Measurements from ENCODE around the gene LUZP1.
"Not testable (repeated sequence)": the region's sequence is repeated elsewhere in the genome, so short reads cannot be mapped to it uniquely, and the experiment has no call there.

The LUZP1 gene

DNA sequence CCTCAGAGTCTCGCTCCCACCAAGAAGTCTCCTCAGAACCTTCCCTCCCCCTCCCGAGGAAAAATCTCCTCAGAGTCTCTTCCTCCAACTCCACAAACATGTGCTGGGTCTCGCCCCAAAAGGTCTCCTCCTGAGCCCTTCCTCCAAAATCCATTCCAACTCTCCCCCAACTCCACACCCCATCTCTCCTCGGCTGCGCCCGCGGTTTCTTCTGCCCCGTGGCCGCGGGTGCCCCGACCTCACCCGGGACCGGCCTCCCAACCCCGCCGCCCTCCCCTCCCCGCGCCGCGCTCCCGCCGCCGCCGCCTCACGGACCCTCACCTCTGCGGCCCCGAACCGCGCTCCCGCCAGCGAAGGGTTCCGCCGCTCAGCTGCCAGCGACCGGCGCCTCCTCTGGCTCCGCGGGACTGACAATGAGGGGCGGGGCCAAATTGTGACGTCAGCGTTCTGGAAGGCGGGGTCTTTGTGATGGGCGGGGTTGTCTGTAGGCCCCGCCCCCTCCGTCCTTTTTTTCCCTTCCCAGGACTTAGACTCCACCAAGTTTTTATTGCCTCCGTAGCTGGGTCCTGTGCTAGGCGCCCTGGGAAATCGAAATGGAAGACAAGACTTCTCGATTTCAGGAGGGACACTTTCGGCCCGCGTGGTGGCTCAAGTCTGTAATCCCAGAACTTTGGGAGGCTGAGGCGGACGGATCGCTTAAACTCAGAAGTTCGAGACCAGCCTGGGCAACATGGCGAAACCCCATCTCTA is at the start of gene LUZP1:
Gene LUZP1 (minus strand): TSS at position 412 of the 750 bp plus-strand sequence.
- peak; percentile 71 for DNase-seq (ENCODE audit: insufficient read length, low spot score)
- peak; percentile 30 for FAIRE-seq
- peak; percentile 83 for TF ChIP-seq POLR2A (IDR thresholded peaks at IDR 0.05; ENCODE audit: low read depth, low read length)

GRCh38 chr1:23217421-23218115 is 48.9 kb upstream of the LUZP1 start, which contains the start of gene HTR1D:
TSS of gene HTR1D (minus strand) at chr1:23217502. CDS start at chr1:23194219, 23,283 bp downstream.
- DNase-seq (ENCODE audit: insufficient read length, low spot score) (no peak), FAIRE-seq (no peak)
- TF ChIP-seq POLR2A (IDR thresholded peaks at IDR 0.05; ENCODE audit: low read depth, low read length) = no peak

GRCh38 chr1:23216771-23217420 is 48.2 kb upstream of the LUZP1 start:
- DNase-seq (ENCODE audit: insufficient read length, low spot score) (no peak), FAIRE-seq (no peak)
- TF ChIP-seq POLR2A (IDR thresholded peaks at IDR 0.05; ENCODE audit: low read depth, low read length) = no peak

- FAIRE-seq (no peak), DNase-seq (ENCODE audit: insufficient read length, low spot score) (no peak)
- no peak for TF ChIP-seq POLR2A (IDR thresholded peaks at IDR 0.05; ENCODE audit: low read depth, low read length)
Measured at GRCh38 chr1:23215751-23216449, 47.2 kb upstream of the LUZP1 start.

DNA sequence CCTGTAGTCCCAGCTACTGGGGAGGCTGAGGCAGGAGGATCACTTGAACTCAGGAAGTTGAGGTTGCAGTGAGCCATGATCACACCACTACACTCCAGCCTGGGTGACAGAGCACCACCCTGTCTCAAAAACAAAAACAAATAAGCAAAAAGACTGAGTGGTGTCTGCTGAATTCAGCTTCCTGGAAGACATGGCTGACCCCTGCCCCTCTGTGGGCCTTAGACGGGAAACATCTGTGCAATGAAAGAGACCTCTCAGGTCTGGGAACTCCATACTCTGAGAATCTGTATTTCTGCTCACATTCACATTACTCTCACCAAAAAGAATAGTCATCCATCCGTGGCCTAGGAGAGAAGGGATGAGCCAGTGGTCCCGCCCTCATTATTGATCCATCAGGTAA is 46.6 kb upstream of the LUZP1 start:
- DNase-seq (ENCODE audit: insufficient read length, low spot score) (no peak), FAIRE-seq (no peak)
- no peak for TF ChIP-seq POLR2A (IDR thresholded peaks at IDR 0.05; ENCODE audit: low read depth, low read length)

DNA sequence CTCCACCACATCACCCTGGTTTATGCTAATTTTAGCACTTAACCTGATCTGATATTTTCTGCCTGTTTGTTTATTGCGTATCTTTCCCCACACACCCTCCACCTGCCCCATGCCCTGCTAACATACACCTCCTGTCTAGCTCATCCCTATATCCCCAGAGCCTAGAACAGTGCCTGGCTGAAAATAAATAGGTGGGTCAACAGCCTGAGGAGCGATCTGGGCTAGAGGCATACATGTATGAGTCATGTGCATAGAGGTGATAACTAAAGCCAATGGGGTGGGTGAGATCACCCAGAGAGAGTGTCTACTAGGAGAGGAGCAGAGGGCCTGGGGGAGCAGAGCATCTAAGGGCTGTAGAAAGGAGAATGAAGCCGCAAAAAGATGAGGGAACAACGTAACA is 46.0 kb upstream of the LUZP1 start:
- DNase-seq (ENCODE audit: insufficient read length, low spot score) (no peak), FAIRE-seq (no peak)
- no peak for TF ChIP-seq POLR2A (IDR thresholded peaks at IDR 0.05; ENCODE audit: low read depth, low read length)

DNA sequence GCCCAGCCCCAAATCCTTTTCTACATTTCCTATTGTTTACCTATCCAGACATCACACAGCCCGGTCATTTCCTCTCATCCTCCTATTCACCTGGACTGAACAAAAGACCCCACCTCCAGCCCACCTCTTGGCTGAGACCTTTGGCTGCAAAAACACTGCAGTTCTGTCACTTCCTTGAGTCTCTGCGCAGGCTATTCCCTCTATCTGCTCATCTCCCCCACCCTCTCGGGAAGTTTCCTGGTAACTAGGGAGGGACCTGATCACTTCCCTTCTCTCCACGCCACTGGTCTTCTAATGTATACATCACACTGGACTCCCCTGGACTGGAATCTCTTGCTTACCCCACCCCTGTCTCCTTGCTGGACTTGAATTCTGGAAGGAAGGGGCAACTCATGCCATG is 43.3 kb upstream of the LUZP1 start:
- no peak for DNase-seq (ENCODE audit: insufficient read length, low spot score)
- TF ChIP-seq POLR2A (IDR thresholded peaks at IDR 0.05; ENCODE audit: low read depth, low read length) = no peak
- FAIRE-seq = no peak

DNA sequence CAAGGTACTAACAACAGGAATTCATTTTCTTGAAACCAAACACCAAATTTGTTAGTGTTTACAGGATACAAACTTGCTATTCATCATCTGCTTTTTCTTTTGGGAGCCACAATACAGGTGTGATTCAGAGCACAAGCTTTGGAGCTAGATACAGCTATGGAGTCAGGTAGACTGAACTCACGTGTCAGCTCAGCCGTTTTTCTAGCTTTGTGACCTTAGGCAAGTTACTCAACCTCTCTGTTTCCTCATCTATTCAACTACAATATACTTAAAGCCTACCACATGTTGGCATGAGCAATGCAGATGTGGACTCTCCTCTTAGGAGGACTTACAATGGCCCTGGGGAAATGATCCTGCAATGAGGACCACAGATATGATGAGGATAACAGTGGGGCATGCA is 42.3 kb upstream of the LUZP1 start:
- no peak for TF ChIP-seq POLR2A (IDR thresholded peaks at IDR 0.05; ENCODE audit: low read depth, low read length)
- FAIRE-seq (no peak), DNase-seq (ENCODE audit: insufficient read length, low spot score) (no peak)

- TF ChIP-seq POLR2A (IDR thresholded peaks at IDR 0.05; ENCODE audit: low read depth, low read length) = no peak
- DNase-seq (ENCODE audit: insufficient read length, low spot score) (no peak), FAIRE-seq (no peak)
Measured at GRCh38 chr1:23210351-23210785, 41.7 kb upstream of the LUZP1 start.

DNA sequence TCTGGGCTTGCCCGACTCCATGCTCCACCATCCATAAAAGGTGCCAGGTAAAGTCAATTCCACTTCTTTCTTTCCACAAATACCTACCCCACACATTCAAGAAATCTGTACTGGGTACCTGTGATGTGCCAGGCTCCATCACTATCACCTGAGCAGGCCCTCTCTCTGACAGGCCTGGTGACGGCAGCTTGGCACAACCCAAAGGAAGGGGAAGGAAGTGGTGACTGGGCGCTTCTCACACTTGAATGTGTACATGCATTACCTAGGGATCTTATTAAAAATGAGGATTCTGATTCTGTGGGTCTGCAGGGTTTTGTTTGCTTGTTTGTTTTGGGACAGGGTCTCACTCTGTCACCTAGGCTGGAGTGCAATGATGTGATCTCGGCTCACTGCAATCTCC is 41.1 kb upstream of the LUZP1 start:
- FAIRE-seq = no peak
- no peak for TF ChIP-seq POLR2A (IDR thresholded peaks at IDR 0.05; ENCODE audit: low read depth, low read length)
- DNase-seq (ENCODE audit: insufficient read length, low spot score) = no peak

GRCh38 chr1:23208527-23208926 is 39.9 kb upstream of the LUZP1 start:
- no peak for TF ChIP-seq POLR2A (IDR thresholded peaks at IDR 0.05; ENCODE audit: low read depth, low read length)
- FAIRE-seq (no peak), DNase-seq (ENCODE audit: insufficient read length, low spot score) (no peak)

DNA sequence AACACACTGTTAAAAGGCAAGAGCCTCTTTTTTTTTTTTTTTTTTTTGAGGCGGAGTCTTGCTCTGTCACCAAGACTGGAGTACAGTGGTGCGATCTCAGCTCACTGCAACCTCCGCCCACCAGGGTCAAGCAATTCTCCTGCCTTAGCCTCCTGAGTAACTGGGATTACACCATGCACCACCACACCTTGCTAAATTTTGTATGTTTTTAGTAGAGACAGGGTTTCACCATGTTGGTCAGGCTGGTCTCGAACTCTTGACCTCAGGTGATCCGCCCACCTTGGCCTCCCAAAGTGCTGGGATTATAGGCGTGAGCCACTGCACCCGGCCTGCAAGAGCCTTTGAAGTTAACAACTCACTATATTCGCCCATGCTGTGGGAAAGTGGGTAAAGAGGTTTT is 39.1 kb upstream of the LUZP1 start:
- FAIRE-seq; DNase-seq (ENCODE audit: insufficient read length, low spot score): not testable (repeated sequence)

GRCh38 chr1:23202263-23202749 is 33.6 kb upstream of the LUZP1 start:
- FAIRE-seq = no peak
- DNase-seq (ENCODE audit: insufficient read length, low spot score) = no peak
- TF ChIP-seq POLR2A (IDR thresholded peaks at IDR 0.05; ENCODE audit: low read depth, low read length) = no peak

GRCh38 chr1:23200883-23201282 is 32.2 kb upstream of the LUZP1 start:
- DNase-seq (ENCODE audit: insufficient read length, low spot score) = no peak
- FAIRE-seq = no peak
- no peak for TF ChIP-seq POLR2A (IDR thresholded peaks at IDR 0.05; ENCODE audit: low read depth, low read length)
